HG03064 (cell line): Measurements from ENCODE around the gene DNAH14.
"Not testable (repeated sequence)": the region's sequence is repeated elsewhere in the genome, so short reads cannot be mapped to it uniquely, and the experiment has no call there.

Source experiments
- ATAC-seq: cut with Tn5 transposase; IDR thresholded peaks from one replicate; pipeline ENCODE4 v1.9.1; 2021; ENCODE audit warnings: low read depth; ENCODE audit not compliant: unreplicated experiment

Gene DNAH14

GRCh38 chr1:225332686-225333085 is 403.2 kb downstream of the DNAH14 start:
- ATAC-seq = no peak

GRCh38 chr1:225335098-225335778 is 405.8 kb downstream of the DNAH14 start:
- ATAC-seq = not testable (repeated sequence)

- ATAC-seq = no peak
Observed at GRCh38 chr1:225338545-225338944, 409.1 kb downstream of the DNAH14 start.

- ATAC-seq = no peak
Observed at GRCh38 chr1:225341642-225342041, 412.2 kb downstream of the DNAH14 start.

- no peak for ATAC-seq
Observed at GRCh38 chr1:225342695-225343094, 413.2 kb downstream of the DNAH14 start.

GRCh38 chr1:225343618-225344017 is 414.1 kb downstream of the DNAH14 start:
- ATAC-seq = no peak

GRCh38 chr1:225347123-225347683 is 417.7 kb downstream of the DNAH14 start:
- ATAC-seq = no peak

GRCh38 chr1:225348400-225348799 is 418.9 kb downstream of the DNAH14 start:
- no peak for ATAC-seq

- ATAC-seq = no peak
Observed at GRCh38 chr1:225349826-225350225, 420.4 kb downstream of the DNAH14 start.

- no peak for ATAC-seq
Observed at GRCh38 chr1:225350872-225351271, 421.4 kb downstream of the DNAH14 start.

GRCh38 chr1:225354906-225355305 is 425.4 kb downstream of the DNAH14 start:
- no peak for ATAC-seq

- no peak for ATAC-seq
Observed at GRCh38 chr1:225355863-225356262, 426.4 kb downstream of the DNAH14 start.

- no peak for ATAC-seq
Observed at GRCh38 chr1:225360119-225360518, 430.6 kb downstream of the DNAH14 start.

- ATAC-seq = no peak
Observed at GRCh38 chr1:225361176-225361575, 431.7 kb downstream of the DNAH14 start.

GRCh38 chr1:225362805-225363204 is 433.3 kb downstream of the DNAH14 start:
- ATAC-seq = no peak

GRCh38 chr1:225364439-225364838 is 435.0 kb downstream of the DNAH14 start:
- no peak for ATAC-seq

GRCh38 chr1:225366018-225366417 is 436.5 kb downstream of the DNAH14 start:
- ATAC-seq = no peak

GRCh38 chr1:225366552-225366951 is 437.1 kb downstream of the DNAH14 start:
- ATAC-seq = no peak

- ATAC-seq = no peak
Observed at GRCh38 chr1:225368036-225368552, 438.6 kb downstream of the DNAH14 start.

GRCh38 chr1:225371366-225372010 is 442.0 kb downstream of the DNAH14 start:
- ATAC-seq = no peak

- no peak for ATAC-seq
Observed at GRCh38 chr1:225373155-225373554, 443.7 kb downstream of the DNAH14 start.

- no peak for ATAC-seq
Observed at GRCh38 chr1:225374996-225375395, 445.5 kb downstream of the DNAH14 start.
